C4-2B (cell line): ENCODE data around the gene MRPL37.

Source experiments
- H3K27ac ChIP-seq: fragments of 450-650 bp; 2 replicates; pipeline ENCODE4 v1.5.1; 2017
- CTCF ChIP-seq: fragments of 450-650 bp; conservative IDR thresholded peaks from 2 replicates; pipeline ENCODE4 v1.5.1; 2017; ENCODE audit warnings: mild to moderate bottlenecking
- ZFX ChIP-seq: fragments of 450-650 bp; IDR thresholded peaks from 2 replicates; pipeline ENCODE4 v1.6.1; 2017

MRPL37 gene

GRCh38 chr1:54246116-54246721 is 46.3 kb downstream of the MRPL37 start:
- H3K27ac ChIP-seq: no peak overlapping the region
- TF ChIP-seq ZFX (no peak), CTCF (no peak)

- no peak overlapping the region for H3K27ac ChIP-seq
- TF ChIP-seq ZFX (no peak), CTCF (no peak)
Measured at GRCh38 chr1:54247863-54248515, 48.0 kb downstream of the MRPL37 start.

- H3K27ac ChIP-seq: no peak overlapping the region
- no peak for TF ChIP-seq CTCF
- TF ChIP-seq ZFX: no peak
Measured at GRCh38 chr1:54248966-54249365, 49.0 kb downstream of the MRPL37 start.

- no peak overlapping the region for H3K27ac ChIP-seq
- no peak for TF ChIP-seq CTCF
- no peak for TF ChIP-seq ZFX
Measured at GRCh38 chr1:54249819-54250435, 50.0 kb downstream of the MRPL37 start.

- H3K27ac ChIP-seq: no peak overlapping the region
- TF ChIP-seq CTCF (no peak), ZFX (no peak)
Measured at GRCh38 chr1:54250670-54251069, 50.7 kb downstream of the MRPL37 start.

- TF ChIP-seq CTCF: no peak
- TF ChIP-seq ZFX: no peak
- no peak overlapping the region for H3K27ac ChIP-seq
Measured at GRCh38 chr1:54252371-54252936, 52.5 kb downstream of the MRPL37 start.

GRCh38 chr1:54253480-54253879 is 53.5 kb downstream of the MRPL37 start:
- H3K27ac ChIP-seq: no peak overlapping the region

More at GRCh38 chr1:54253480-54253879, 53.5 kb downstream of the MRPL37 start:
- no peak for TF ChIP-seq CTCF
- no peak for TF ChIP-seq ZFX
